A673 (cell line): ENCODE data around the gene HESX1. TPM values are rescaled to one million over a fixed set of nuclear protein-coding genes. Genes with fewer than 3 reads are reported as not detected.

Experiments
- BruUV-seq: library from RNA; stranded (reverse); fragments of 400-500 nt; replicated peaks from 2 replicates; lab custom pipeline; 2021; lab: Mats Ljungman, UMichigan
- CTCF ChIA-PET: fragments of 300-600 bp; sonication (Branson Sonifier 250); formaldehyde crosslinking; loops from one replicate; lab custom pipeline; 2022; ENCODE audit warnings: antibody characterized with exemption; lab: Charles Lee
- POLR2A ChIA-PET: fragments of 300-600 bp; sonication (Branson Sonifier 250); formaldehyde crosslinking; loops from one replicate; lab custom pipeline; 2022; ENCODE audit warnings: antibody characterized with exemption; ENCODE audit not compliant: low non-redundant PET; lab: Charles Lee
- DNase-seq: peaks from one replicate; pipeline ENCODE4 v3.0.0-alpha.2; 2015; ENCODE audit warnings: low spot score
- H3K27ac ChIP-seq: fragments of 200-600 bp; sonication (generic); 2 replicates; pipeline ENCODE4 v1.5.1; 2016; ENCODE audit warnings: mixed run types, low read depth, mild to moderate bottlenecking, mixed read lengths, antibody characterized with exemption, low read length; ENCODE audit not compliant: poor library complexity, severe bottlenecking
- H3K27me3 ChIP-seq: fragments of 200-600 bp; sonication (generic); replicated peaks from 2 replicates; pipeline ENCODE4 v1.6.1; 2017; ENCODE audit warnings: mixed run types, low read depth, mild to moderate bottlenecking, mixed read lengths, antibody characterized with exemption, low read length; ENCODE audit not compliant: insufficient read depth, poor library complexity
- H3K36me3 ChIP-seq: fragments of 200-600 bp; sonication (generic); 2 replicates; pipeline ENCODE4 v1.6.1; 2016; ENCODE audit warnings: mixed run types, mild to moderate bottlenecking, mixed read lengths, antibody characterized with exemption, low read length; ENCODE audit not compliant: insufficient read depth, poor library complexity, severe bottlenecking
- H3K4me1 ChIP-seq: fragments of 200-600 bp; sonication (generic); 2 replicates; pipeline ENCODE4 v1.6.1; 2017; ENCODE audit warnings: mixed run types, mild to moderate bottlenecking, mixed read lengths, antibody characterized with exemption, low read length; ENCODE audit not compliant: insufficient read depth, poor library complexity, severe bottlenecking
- H3K4me3 ChIP-seq: fragments of 200-600 bp; sonication (generic); 2 replicates; pipeline ENCODE4 v1.5.1; 2016; ENCODE audit warnings: low read depth, mixed run types, mild to moderate bottlenecking, mixed read lengths, low read length; ENCODE audit not compliant: poor library complexity, severe bottlenecking
- H3K9me3 ChIP-seq: fragments of 200-600 bp; sonication (generic); 2 replicates; pipeline ENCODE4 v1.6.1; 2016; ENCODE audit warnings: mixed run types, low read depth, mild to moderate bottlenecking, mixed read lengths, antibody characterized with exemption, low read length; ENCODE audit not compliant: poor library complexity, severe bottlenecking
- CTCF ChIP-seq: fragments of 300-800, 200-600 bp; sonication (generic); conservative IDR thresholded peaks from 2 replicates; pipeline ENCODE4 v1.5.1; 2017; ENCODE audit warnings: low read depth, mild to moderate bottlenecking, antibody characterized with exemption, low read length, moderate library complexity, mixed read lengths
- EZH2 ChIP-seq: fragments of 200-600 bp; sonication (generic); IDR thresholded peaks from 2 replicates; pipeline ENCODE4 v1.6.1; 2017; ENCODE audit warnings: borderline replicate concordance, low read depth, mild to moderate bottlenecking, mixed read lengths, antibody characterized with exemption, low read length; ENCODE audit not compliant: poor library complexity, severe bottlenecking
- intact Hi-C: fragments of 100-400 bp; cut with micrococcal nuclease; formaldehyde crosslinking; loops from one replicate; pipeline ENCODE4 v1.10.0; 2022; ENCODE audit not compliant: unreplicated experiment
- total RNA-seq: library from RNA; stranded (reverse); gene quantifications from 2 replicates; pipeline ENCODE4 v1.2.3, GENCODE V29; 2021

The HESX1 gene
- total RNA-seq, 1 experiment from 2014 or later, result not detected

GRCh38 chr3:57227204-57227929 lies 27.6 kb upstream of the HESX1 start, which contains the start of gene APPL1:
Gene APPL1 (plus strand): TSS chr3:57227729. CDS start chr3:57227884, 155 bp downstream.
- Histone ChIP-seq H3K36me3 (no peaks in the 10 kb centered on the region), H3K27me3 (no peaks in the 10 kb centered on the region), H3K27ac (peak within 1 kb of the TSS; percentile 61), H3K9me3 (no peaks in the 10 kb centered on the region), H3K4me3 (peak within 1 kb of the TSS; percentile 71), H3K4me1 (peaks cover 5% of the 10 kb centered on the region)
- CTCF ChIA-PET, result no interaction called here
- no TSS peak for BruUV-seq
- TF ChIP-seq EZH2, result no peak
- no peak for TF ChIP-seq CTCF
- peak; percentile 86 for DNase-seq
- POLR2A ChIA-PET, result no interaction called here
- intact Hi-C loops, result no loop called here

GRCh38 chr3:57226176-57226575 lies 26.4 kb upstream of the HESX1 start:
- H3K27me3 ChIP-seq, result no peaks in the 10 kb centered on the region
- peaks cover 5% of the 10 kb centered on the region for H3K4me1 ChIP-seq
- DNase-seq, result no peak
- TF ChIP-seq CTCF (no peak), EZH2 (no peak)
- no peak overlapping the region for H3K4me3 ChIP-seq
- BruUV-seq, result no TSS peak
- H3K36me3 ChIP-seq, result no peaks in the 10 kb centered on the region
- H3K27ac ChIP-seq, result no peak overlapping the region
- CTCF ChIA-PET, result interaction anchor here (0.5 kb wide), 1 partner anchor 29 kb away, joined by 9 read pairs; no protein-coding TSS in a partner anchor
- intact Hi-C loops, result no loop called here
- POLR2A ChIA-PET, result no interaction called here
- H3K9me3 ChIP-seq, result no peaks in the 10 kb centered on the region

- H3K27me3 ChIP-seq, result no peaks in the 10 kb centered on the region
- H3K4me3 ChIP-seq, result no peak overlapping the region
- intact Hi-C loops, result loop anchor here (5.0 kb wide), 3 partner anchors 58 to 228 kb away; partner anchors contain the start of gene IL17RD
- H3K36me3 ChIP-seq, result no peaks in the 10 kb centered on the region
- H3K9me3 ChIP-seq, result no peaks in the 10 kb centered on the region
- peaks cover 5% of the 10 kb centered on the region for H3K4me1 ChIP-seq
- no peak for TF ChIP-seq CTCF
- TF ChIP-seq EZH2, result no peak
- DNase-seq, result no peak
- no TSS peak for BruUV-seq
- CTCF ChIA-PET, result no interaction called here
- H3K27ac ChIP-seq, result no peak overlapping the region
- POLR2A ChIA-PET, result no interaction called here
Observed at GRCh38 chr3:57224856-57225255, 25.1 kb upstream of the HESX1 start.
